HL-60 (cell line): Measurements from ENCODE around the gene CCR5AS.

Source experiments
- POLR2AphosphoS5 ChIP-seq: IDR thresholded peaks from 2 replicates; pipeline ENCODE4 v1.6.1; 2012; ENCODE audit warnings: low read depth
- REST ChIP-seq: IDR thresholded peaks from 2 replicates; pipeline ENCODE4 v1.6.1; 2012; ENCODE audit warnings: low read depth; ENCODE audit not compliant: insufficient replicate concordance
- TF ChIP-seq, protein P1 (sequence below): IDR thresholded peaks from one replicate; pipeline ENCODE4 v1.5.1; 2011; ENCODE audit warnings: low read length, control low read depth, inconsistent platforms; ENCODE audit not compliant: insufficient read depth

GRCh38 chr3:46393011-46393410, 13.9 kb downstream of the CCR5AS start:
- TF ChIP-seq, protein P1, sequence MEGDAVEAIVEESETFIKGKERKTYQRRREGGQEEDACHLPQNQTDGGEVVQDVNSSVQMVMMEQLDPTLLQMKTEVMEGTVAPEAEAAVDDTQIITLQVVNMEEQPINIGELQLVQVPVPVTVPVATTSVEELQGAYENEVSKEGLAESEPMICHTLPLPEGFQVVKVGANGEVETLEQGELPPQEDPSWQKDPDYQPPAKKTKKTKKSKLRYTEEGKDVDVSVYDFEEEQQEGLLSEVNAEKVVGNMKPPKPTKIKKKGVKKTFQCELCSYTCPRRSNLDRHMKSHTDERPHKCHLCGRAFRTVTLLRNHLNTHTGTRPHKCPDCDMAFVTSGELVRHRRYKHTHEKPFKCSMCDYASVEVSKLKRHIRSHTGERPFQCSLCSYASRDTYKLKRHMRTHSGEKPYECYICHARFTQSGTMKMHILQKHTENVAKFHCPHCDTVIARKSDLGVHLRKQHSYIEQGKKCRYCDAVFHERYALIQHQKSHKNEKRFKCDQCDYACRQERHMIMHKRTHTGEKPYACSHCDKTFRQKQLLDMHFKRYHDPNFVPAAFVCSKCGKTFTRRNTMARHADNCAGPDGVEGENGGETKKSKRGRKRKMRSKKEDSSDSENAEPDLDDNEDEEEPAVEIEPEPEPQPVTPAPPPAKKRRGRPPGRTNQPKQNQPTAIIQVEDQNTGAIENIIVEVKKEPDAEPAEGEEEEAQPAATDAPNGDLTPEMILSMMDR = no peak
- no peak for TF ChIP-seq POLR2AphosphoS5
- no peak for TF ChIP-seq REST
